ENCODE measurements around the gene OR6K3.

Gene OR6K3

GRCh38 chr1:158687037-158687436, 33.5 kb downstream of the OR6K3 start:
- no peak overlapping the region for H3K4me3 ChIP-seq (ENCODE audit: low read length, poor library complexity, severe bottlenecking)
- H3K79me2 ChIP-seq (ENCODE audit: insufficient read depth, low read length): no peaks in the 10 kb centered on the region
- no peaks in the 10 kb centered on the region for H3K9me3 ChIP-seq (ENCODE audit: insufficient read depth, low read depth, low read length)
- peaks cover 3% of the 10 kb centered on the region for H3K4me1 ChIP-seq (ENCODE audit: insufficient read depth, low read length, poor library complexity, severe bottlenecking)
- TF ChIP-seq EZH2phosphoT487 (IDR thresholded peaks at IDR 0.05; ENCODE audit: borderline replicate concordance): no peak
- no peak for TF ChIP-seq CTCF (conservative IDR thresholded peaks at IDR 0.05; ENCODE audit: low read length)
- no peaks in the 10 kb centered on the region for H3F3A ChIP-seq (ENCODE audit: low read depth)
- H3K9ac ChIP-seq (ENCODE audit: low read depth, low read length, poor library complexity, severe bottlenecking): no peak overlapping the region
- no peaks in the 10 kb centered on the region for H3K36me3 ChIP-seq (ENCODE audit: insufficient read depth, low read length)
- H4K20me1 ChIP-seq (ENCODE audit: insufficient read depth, low read length, poor library complexity, severe bottlenecking): no peaks in the 10 kb centered on the region
- no peak overlapping the region for H3K4me2 ChIP-seq (ENCODE audit: low read depth, low read length, poor library complexity, severe bottlenecking)
- H3K27me3 ChIP-seq (ENCODE audit: insufficient read depth, low read length, poor library complexity, severe bottlenecking): no peaks in the 10 kb centered on the region
- H3K9me2 ChIP-seq (replicated peaks; ENCODE audit: low read depth, low read length): no peaks in the 10 kb centered on the region
- no peak overlapping the region for H2AFZ ChIP-seq (ENCODE audit: low read length)

GRCh38 chr1:158686111-158687009, 34.2 kb downstream of the OR6K3 start, which contains the start of gene SPTA1:
TSS of gene SPTA1 (minus strand) at chr1:158686715. CDS start at chr1:158686517, 198 bp downstream.
- TF ChIP-seq CTCF (conservative IDR thresholded peaks at IDR 0.05; ENCODE audit: low read length): no peak
- TF ChIP-seq EZH2phosphoT487 (IDR thresholded peaks at IDR 0.05; ENCODE audit: borderline replicate concordance): no peak
- no peaks in the 10 kb centered on the region for H3K36me3 ChIP-seq (ENCODE audit: insufficient read depth, low read length)
- no peak within 1 kb of the TSS for H3K4me3 ChIP-seq (ENCODE audit: low read length, poor library complexity, severe bottlenecking)
- H3K79me2 ChIP-seq (ENCODE audit: insufficient read depth, low read length): no peaks in the 10 kb centered on the region
- peaks cover 3% of the 10 kb centered on the region for H3K4me1 ChIP-seq (ENCODE audit: insufficient read depth, low read length, poor library complexity, severe bottlenecking)
- H3K9me2 ChIP-seq (replicated peaks; ENCODE audit: low read depth, low read length): no peaks in the 10 kb centered on the region
- H3K4me2 ChIP-seq (ENCODE audit: low read depth, low read length, poor library complexity, severe bottlenecking): no peak within 1 kb of the TSS
- H3K9ac ChIP-seq (ENCODE audit: low read depth, low read length, poor library complexity, severe bottlenecking): no peak within 1 kb of the TSS
- H3K9me3 ChIP-seq (ENCODE audit: insufficient read depth, low read depth, low read length): no peaks in the 10 kb centered on the region
- H4K20me1 ChIP-seq (ENCODE audit: insufficient read depth, low read length, poor library complexity, severe bottlenecking): no peaks in the 10 kb centered on the region
- H2AFZ ChIP-seq (ENCODE audit: low read length): no peak within 1 kb of the TSS
- no peaks in the 10 kb centered on the region for H3K27me3 ChIP-seq (ENCODE audit: insufficient read depth, low read length, poor library complexity, severe bottlenecking)
- H3F3A ChIP-seq (ENCODE audit: low read depth): no peaks in the 10 kb centered on the region

GRCh38 chr1:158685085-158685484, 35.4 kb downstream of the OR6K3 start:
- no peaks in the 10 kb centered on the region for H3K9me2 ChIP-seq (replicated peaks; ENCODE audit: low read depth, low read length)
- H3K4me1 ChIP-seq (ENCODE audit: insufficient read depth, low read length, poor library complexity, severe bottlenecking): peaks cover 3% of the 10 kb centered on the region
- H3K9me3 ChIP-seq (ENCODE audit: insufficient read depth, low read depth, low read length): no peaks in the 10 kb centered on the region
- no peak overlapping the region for H3K4me2 ChIP-seq (ENCODE audit: low read depth, low read length, poor library complexity, severe bottlenecking)
- H3K9ac ChIP-seq (ENCODE audit: low read depth, low read length, poor library complexity, severe bottlenecking): no peak overlapping the region
- TF ChIP-seq CTCF (conservative IDR thresholded peaks at IDR 0.05; ENCODE audit: low read length): no peak
- TF ChIP-seq EZH2phosphoT487 (IDR thresholded peaks at IDR 0.05; ENCODE audit: borderline replicate concordance): no peak
- no peaks in the 10 kb centered on the region for H3K79me2 ChIP-seq (ENCODE audit: insufficient read depth, low read length)
- H3K4me3 ChIP-seq (ENCODE audit: low read length, poor library complexity, severe bottlenecking): no peak overlapping the region
- H3K36me3 ChIP-seq (ENCODE audit: insufficient read depth, low read length): no peaks in the 10 kb centered on the region
- H4K20me1 ChIP-seq (ENCODE audit: insufficient read depth, low read length, poor library complexity, severe bottlenecking): no peaks in the 10 kb centered on the region
- H2AFZ ChIP-seq (ENCODE audit: low read length): no peak overlapping the region
- no peaks in the 10 kb centered on the region for H3F3A ChIP-seq (ENCODE audit: low read depth)
- no peaks in the 10 kb centered on the region for H3K27me3 ChIP-seq (ENCODE audit: insufficient read depth, low read length, poor library complexity, severe bottlenecking)

All from Loucy (cell line).